DND-41 (cell line): ENCODE results near the gene KRTAP5-6.

Experiments used
- ATAC-seq: fragments of 200-7000 bp; cut with Tn5 transposase; 3 replicates; pipeline ENCODE4 v1.9.1; 2021; ENCODE audit warnings: low read depth; ENCODE audit not compliant: insufficient read depth
- DNase-seq: peaks from one replicate; pipeline ENCODE4 v3.0.0-alpha.2; 2020
- H2AFZ ChIP-seq: 2 replicates; pipeline ENCODE4 v1.6.0; 2012; ENCODE audit warnings: low read depth, low read length
- H3K27ac ChIP-seq: 2 replicates; pipeline ENCODE4 v1.5.1; 2012; ENCODE audit warnings: low read length, inconsistent platforms
- H3K27me3 ChIP-seq: fragments of 200-600 bp; sonication (generic); 2 replicates; pipeline ENCODE4 v1.6.0; 2012; ENCODE audit warnings: low read length, mild to moderate bottlenecking, inconsistent platforms; ENCODE audit not compliant: insufficient read depth, poor library complexity
- H3K36me3 ChIP-seq: 2 replicates; pipeline ENCODE4 v1.5.1; 2012; ENCODE audit warnings: low read length, inconsistent platforms; ENCODE audit not compliant: insufficient read depth
- H3K4me1 ChIP-seq: 2 replicates; pipeline ENCODE4 v1.5.1; 2012; ENCODE audit warnings: mild to moderate bottlenecking, low read length; ENCODE audit not compliant: insufficient read depth
- H3K4me2 ChIP-seq: 2 replicates; pipeline ENCODE4 v1.6.0; 2012; ENCODE audit warnings: mild to moderate bottlenecking, moderate library complexity, low read length, inconsistent platforms; ENCODE audit not compliant: insufficient read depth
- H3K4me3 ChIP-seq, 2 experiments: fragments of 200-600 bp in 1 of 2; shearing (Covaris generic) in 1 of 2; 2 replicates each; pipeline ENCODE4 v1.5.1; 2012 to 2016; ENCODE audit warnings: inconsistent platforms in 2 of 2, low read length in 2 of 2, mild to moderate bottlenecking in 2 of 2, low read depth in 1 of 2, moderate library complexity in 1 of 2
- H3K79me2 ChIP-seq: 2 replicates; pipeline ENCODE4 v1.6.0; 2012; ENCODE audit warnings: low read length, inconsistent platforms; ENCODE audit not compliant: insufficient read depth
- H3K9ac ChIP-seq: 2 replicates; pipeline ENCODE4 v1.6.0; 2012; ENCODE audit warnings: low read depth, mild to moderate bottlenecking, inconsistent platforms, low read length, moderate library complexity
- H3K9me3 ChIP-seq: 2 replicates; pipeline ENCODE4 v1.5.1; 2012; ENCODE audit warnings: low read length, moderate library complexity, mild to moderate bottlenecking, inconsistent platforms; ENCODE audit not compliant: insufficient read depth, severe bottlenecking
- H4K20me1 ChIP-seq: 2 replicates; pipeline ENCODE4 v1.6.0; 2012; ENCODE audit warnings: low read length; ENCODE audit not compliant: insufficient read depth
- CTCF ChIP-seq: IDR thresholded peaks from 2 replicates; pipeline ENCODE4 v1.5.1; 2012; ENCODE audit warnings: borderline replicate concordance, low read length, moderate library complexity, mild to moderate bottlenecking; ENCODE audit not compliant: poor library complexity, severe bottlenecking; ENCODE audit errors: extremely low read depth
- EZH2 ChIP-seq: IDR thresholded peaks from 3 replicates; pipeline ENCODE4 v1.6.1; 2012; ENCODE audit warnings: borderline replicate concordance, low read depth, mild to moderate bottlenecking, moderate library complexity, low read length, inconsistent platforms; ENCODE audit not compliant: severe bottlenecking

The KRTAP5-6 gene

GRCh38 chr11:1733009-1733715, 36.2 kb downstream of the KRTAP5-6 start:
- Histone ChIP-seq H2AFZ (no peak overlapping the region), H3K27ac (peak overlapping the region; percentile 94; the same call in 1 of the 2 replicates), H3K79me2 (no peaks in the 10 kb centered on the region; the same call in 1 of the 2 replicates), H4K20me1 (no peaks in the 10 kb centered on the region), H3K27me3 (no peaks in the 10 kb centered on the region), H3K9ac (peak overlapping the region; percentile 20; the same call in 1 of the 2 replicates), H3K36me3 (no peaks in the 10 kb centered on the region), H3K4me1 (peaks cover 59% of the 10 kb centered on the region), H3K9me3 (peaks cover 19% of the 10 kb centered on the region), H3K4me3 (no peak overlapping the region), H3K4me2 (no peak overlapping the region)
- TF ChIP-seq EZH2 (no peak), CTCF (no peak)
- no peak for ATAC-seq
- no peak for DNase-seq

- Histone ChIP-seq H4K20me1 (no peaks in the 10 kb centered on the region), H3K36me3 (no peaks in the 10 kb centered on the region), H3K4me3 (no peak overlapping the region), H3K9me3 (peaks cover 19% of the 10 kb centered on the region), H3K4me1 (peaks cover 51% of the 10 kb centered on the region), H3K27ac (peak overlapping the region; percentile 94; the same call in 1 of the 2 replicates), H3K4me2 (no peak overlapping the region), H2AFZ (no peak overlapping the region), H3K9ac (no peak overlapping the region), H3K79me2 (no peaks in the 10 kb centered on the region; the same call in 1 of the 2 replicates), H3K27me3 (no peaks in the 10 kb centered on the region)
- ATAC-seq (no peak), DNase-seq (no peak)
- no peak for TF ChIP-seq EZH2
- no peak for TF ChIP-seq CTCF
Measured at GRCh38 chr11:1733716-1734640, 37.0 kb downstream of the KRTAP5-6 start.

- H4K20me1 ChIP-seq: no peaks in the 10 kb centered on the region
- peaks cover 19% of the 10 kb centered on the region for H3K9me3 ChIP-seq
- DNase-seq (no peak), ATAC-seq (no peak)
- no peaks in the 10 kb centered on the region for H3K36me3 ChIP-seq
- H3K27ac ChIP-seq: no peak overlapping the region; the same call in 1 of the 2 replicates
- H3K4me2 ChIP-seq: no peak overlapping the region
- no peak overlapping the region for H3K4me3 ChIP-seq
- H3K27me3 ChIP-seq: no peaks in the 10 kb centered on the region
- no peaks in the 10 kb centered on the region; the same call in 1 of the 2 replicates for H3K79me2 ChIP-seq
- H3K4me1 ChIP-seq: peaks cover 44% of the 10 kb centered on the region
- H3K9ac ChIP-seq: no peak overlapping the region
- TF ChIP-seq EZH2 (no peak), CTCF (no peak)
- H2AFZ ChIP-seq: no peak overlapping the region
Measured at GRCh38 chr11:1734641-1735081, 37.7 kb downstream of the KRTAP5-6 start.
